ENCODE results near the gene SMPD4.
A peak's percentile ranks its signal among the peaks of the same experiment; 100 is the strongest.
"Not testable (repeated sequence)": the region's sequence is repeated elsewhere in the genome, so short reads cannot be mapped to it uniquely, and the experiment has no call there.

DNA sequence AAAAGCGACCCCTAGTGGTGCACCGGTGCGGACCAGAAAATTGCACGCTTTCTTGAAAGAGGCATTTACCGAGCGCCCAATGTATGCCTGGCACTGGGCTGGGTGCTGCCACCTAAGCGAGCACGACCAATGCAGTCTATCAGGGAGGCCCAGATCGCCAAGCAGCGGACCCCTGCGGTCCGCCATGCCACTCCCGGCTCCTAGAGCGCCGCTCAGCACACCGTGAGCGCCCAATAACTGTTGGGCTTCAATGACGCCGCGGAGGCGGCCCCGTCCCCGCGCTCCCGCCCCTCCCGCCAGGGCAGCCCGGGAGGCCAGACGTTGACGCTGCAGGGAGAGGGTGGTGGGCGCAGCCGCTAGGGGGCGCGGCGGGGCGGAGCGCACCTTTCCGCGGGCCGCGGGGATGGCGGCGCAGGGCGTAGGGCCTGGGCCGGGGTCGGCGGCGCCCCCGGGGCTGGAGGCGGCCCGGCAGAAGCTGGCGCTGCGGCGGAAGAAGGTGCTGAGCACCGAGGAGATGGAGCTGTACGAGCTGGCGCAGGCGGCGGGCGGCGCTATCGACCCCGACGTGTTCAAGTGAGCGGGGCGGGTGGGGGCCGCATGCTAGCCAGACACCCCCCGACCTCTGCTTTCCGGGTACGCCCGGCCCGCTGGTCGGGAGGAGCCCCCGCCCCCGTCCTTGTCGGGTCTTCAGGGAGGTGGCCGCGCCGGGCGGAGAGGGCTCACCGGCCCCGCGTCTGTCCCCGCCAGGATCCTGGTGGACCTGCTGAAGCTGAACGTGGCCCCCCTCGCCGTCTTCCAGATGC lies 679 bp upstream of the SMPD4 start, which contains the start of gene MZT2B:
- TF ChIP-seq POLR2A, POLR2AphosphoS5 (IDR thresholded peaks at IDR 0.05): not testable (repeated sequence)
- TF ChIP-seq, protein P1, sequence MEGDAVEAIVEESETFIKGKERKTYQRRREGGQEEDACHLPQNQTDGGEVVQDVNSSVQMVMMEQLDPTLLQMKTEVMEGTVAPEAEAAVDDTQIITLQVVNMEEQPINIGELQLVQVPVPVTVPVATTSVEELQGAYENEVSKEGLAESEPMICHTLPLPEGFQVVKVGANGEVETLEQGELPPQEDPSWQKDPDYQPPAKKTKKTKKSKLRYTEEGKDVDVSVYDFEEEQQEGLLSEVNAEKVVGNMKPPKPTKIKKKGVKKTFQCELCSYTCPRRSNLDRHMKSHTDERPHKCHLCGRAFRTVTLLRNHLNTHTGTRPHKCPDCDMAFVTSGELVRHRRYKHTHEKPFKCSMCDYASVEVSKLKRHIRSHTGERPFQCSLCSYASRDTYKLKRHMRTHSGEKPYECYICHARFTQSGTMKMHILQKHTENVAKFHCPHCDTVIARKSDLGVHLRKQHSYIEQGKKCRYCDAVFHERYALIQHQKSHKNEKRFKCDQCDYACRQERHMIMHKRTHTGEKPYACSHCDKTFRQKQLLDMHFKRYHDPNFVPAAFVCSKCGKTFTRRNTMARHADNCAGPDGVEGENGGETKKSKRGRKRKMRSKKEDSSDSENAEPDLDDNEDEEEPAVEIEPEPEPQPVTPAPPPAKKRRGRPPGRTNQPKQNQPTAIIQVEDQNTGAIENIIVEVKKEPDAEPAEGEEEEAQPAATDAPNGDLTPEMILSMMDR (IDR thresholded peaks at IDR 0.05): peak; percentile 37 to 82 (median 40)

Measured in breast epithelium (tissue), 3 donors.